Fibroblast of the aortic adventitia (primary cell): ENCODE data around the gene SELENOV. TPM values are rescaled to one million over a fixed set of nuclear protein-coding genes. Genes with fewer than 3 reads are reported as not detected.

Source experiments
- DNase-seq: peaks from one replicate; pipeline ENCODE4 v3.0.0-alpha.2; 2010; ENCODE audit warnings: low read depth
- H3K4me3 ChIP-seq: 2 replicates; pipeline ENCODE4 v1.5.1; 2011; ENCODE audit warnings: low read depth, mild to moderate bottlenecking, control low read depth, low read length, moderate library complexity
- total RNA-seq: library from RNA; depleted of rRNA; stranded (reverse); fragments of >200 nt; gene quantifications from 2 replicates; pipeline ENCODE4 v1.2.3, GENCODE V29; 2012; ENCODE audit warnings: low replicate concordance
- TF ChIP-seq, protein P1 (sequence below): IDR thresholded peaks from 2 replicates; pipeline ENCODE4 v1.5.1; 2011; ENCODE audit warnings: mild to moderate bottlenecking, low read length, control low read depth, inconsistent platforms; ENCODE audit not compliant: insufficient read depth

Gene SELENOV
- total RNA-seq, 1 donor, result not detected

DNA sequence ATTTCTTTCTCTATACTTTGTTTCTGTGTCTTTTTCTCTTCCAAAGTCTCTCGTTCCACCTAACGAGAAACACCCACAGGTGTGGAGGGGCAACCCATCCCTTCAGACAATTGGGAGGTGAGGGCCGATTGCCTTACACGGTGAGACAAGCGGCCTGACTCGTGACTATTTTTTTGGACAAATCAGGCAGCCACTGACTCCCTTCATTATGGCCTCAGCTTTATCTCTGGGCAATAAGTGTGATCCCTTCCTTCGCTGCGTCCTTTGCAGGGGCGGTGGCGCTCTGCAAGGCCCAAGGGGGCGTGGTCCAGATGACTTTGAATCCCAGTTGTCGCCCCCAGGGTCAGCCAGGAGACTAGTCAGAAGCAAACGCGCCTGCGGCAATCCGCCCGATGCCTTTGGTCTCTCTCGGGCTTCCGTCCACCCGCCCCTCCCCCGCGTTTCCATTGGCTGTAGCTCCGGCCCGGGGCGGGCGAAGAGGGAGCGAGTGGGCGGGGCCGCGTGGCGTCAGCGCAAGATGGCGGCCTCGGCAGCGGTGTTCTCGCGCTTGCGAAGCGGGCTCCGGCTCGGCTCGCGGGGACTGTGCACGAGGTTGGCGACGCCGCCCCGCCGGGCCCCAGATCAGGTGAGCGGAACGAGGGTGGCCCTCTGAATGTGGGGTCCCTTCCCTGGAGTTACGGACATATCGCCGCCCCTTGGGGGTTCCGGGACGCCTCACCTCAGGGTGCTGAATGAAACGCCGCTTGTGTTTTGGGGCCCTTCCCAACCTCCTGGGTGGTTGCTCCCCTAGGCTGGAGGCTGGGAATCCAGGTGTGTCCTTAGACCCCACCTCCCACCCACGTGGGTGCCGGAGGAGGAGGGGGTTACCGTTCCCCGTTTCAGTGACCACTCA, 34.4 kb upstream of the SELENOV start, which contains the start of gene TIMM50:
Gene TIMM50 (plus strand): TSS at position 502 of the 892 bp plus-strand sequence. CDS start 16 bp downstream, at position 518.
- DNase-seq, result peak; percentile 87
- H3K4me3 ChIP-seq, result peak within 1 kb of the TSS; percentile 99
- TF ChIP-seq, protein P1, sequence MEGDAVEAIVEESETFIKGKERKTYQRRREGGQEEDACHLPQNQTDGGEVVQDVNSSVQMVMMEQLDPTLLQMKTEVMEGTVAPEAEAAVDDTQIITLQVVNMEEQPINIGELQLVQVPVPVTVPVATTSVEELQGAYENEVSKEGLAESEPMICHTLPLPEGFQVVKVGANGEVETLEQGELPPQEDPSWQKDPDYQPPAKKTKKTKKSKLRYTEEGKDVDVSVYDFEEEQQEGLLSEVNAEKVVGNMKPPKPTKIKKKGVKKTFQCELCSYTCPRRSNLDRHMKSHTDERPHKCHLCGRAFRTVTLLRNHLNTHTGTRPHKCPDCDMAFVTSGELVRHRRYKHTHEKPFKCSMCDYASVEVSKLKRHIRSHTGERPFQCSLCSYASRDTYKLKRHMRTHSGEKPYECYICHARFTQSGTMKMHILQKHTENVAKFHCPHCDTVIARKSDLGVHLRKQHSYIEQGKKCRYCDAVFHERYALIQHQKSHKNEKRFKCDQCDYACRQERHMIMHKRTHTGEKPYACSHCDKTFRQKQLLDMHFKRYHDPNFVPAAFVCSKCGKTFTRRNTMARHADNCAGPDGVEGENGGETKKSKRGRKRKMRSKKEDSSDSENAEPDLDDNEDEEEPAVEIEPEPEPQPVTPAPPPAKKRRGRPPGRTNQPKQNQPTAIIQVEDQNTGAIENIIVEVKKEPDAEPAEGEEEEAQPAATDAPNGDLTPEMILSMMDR, result no peak

DNA sequence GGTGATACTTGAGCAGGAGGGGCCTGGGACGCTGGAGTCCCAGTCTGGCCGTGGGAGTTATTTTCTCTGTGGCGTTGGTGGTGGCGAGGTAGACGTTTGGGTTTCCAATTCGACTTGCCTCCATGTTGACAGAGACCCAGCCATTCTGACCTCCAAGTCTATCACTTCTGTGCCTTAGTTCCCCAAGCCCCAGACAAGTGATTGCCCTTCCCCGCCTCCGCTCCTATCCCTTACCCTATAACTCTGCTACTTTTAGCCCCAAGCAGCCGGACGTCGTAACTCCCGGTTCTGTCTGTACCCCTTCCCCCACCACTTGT, 33.8 kb upstream of the SELENOV start:
- TF ChIP-seq, protein P1, result no peak
- no peak for DNase-seq
- peak overlapping the region; percentile 99 for H3K4me3 ChIP-seq

DNA sequence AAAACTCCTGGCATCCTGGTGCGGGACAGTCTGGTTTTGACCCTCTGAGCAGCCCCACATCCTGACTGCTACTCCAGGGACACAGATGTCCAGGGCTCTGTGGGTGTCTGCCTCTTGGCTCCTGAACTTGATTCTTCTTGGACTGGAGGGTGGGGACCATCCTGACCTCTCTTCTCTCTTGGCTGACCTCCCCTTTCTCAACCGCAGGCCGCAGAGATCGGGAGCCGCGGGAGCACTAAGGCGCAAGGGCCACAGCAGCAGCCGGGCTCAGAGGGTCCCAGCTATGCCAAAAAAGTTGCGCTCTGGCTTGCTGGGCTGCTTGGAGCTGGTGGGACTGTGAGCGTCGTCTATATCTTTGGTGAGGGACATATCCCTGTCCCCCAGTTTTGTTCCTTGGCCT, 33.3 kb upstream of the SELENOV start:
- no peak for DNase-seq
- TF ChIP-seq, protein P1, result no peak
- H3K4me3 ChIP-seq, result peak overlapping the region; percentile 99

DNA sequence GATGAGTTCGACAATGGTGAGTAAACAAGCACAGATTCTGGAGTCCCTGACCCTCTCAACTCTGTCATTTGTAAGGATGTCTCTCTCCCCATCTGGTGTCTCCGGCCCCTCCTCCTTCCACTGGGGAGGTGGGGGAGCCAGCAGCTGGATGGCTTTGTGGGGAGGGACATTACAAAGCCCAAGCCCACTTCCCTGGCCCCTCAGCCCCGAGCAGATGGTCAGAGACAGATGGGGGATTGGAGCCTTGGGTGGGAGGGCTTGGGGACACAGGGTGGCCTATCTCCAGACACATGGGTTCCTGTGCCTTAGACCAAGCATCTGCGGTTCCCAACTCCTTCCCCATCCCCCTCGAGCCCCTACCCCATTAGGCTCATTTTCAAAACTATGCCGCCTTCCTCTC, 31.8 kb upstream of the SELENOV start:
- H3K4me3 ChIP-seq, result no peak overlapping the region
- DNase-seq, result no peak
- TF ChIP-seq, protein P1, result no peak

DNA sequence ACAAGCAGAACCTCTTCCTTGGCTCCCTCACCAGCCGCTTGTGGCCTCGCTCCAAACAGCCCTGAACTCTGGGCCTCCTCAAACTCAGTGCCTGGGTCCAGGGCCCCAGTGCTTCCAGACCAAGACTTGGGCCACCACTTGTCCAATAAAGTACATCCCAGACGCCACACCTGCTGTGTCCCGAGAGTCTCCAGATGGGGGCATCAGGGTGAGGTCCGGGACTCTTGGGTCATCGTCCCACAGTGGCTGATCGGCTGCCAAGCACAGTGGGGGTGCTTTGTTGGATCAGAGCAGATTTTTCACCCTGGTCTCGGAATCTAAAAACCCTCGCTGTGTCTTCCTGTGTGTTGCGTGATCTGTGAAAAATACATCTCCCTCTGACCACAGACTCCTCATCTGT, 25.2 kb upstream of the SELENOV start:
- no peak for DNase-seq
- H3K4me3 ChIP-seq, result no peak overlapping the region
- TF ChIP-seq, protein P1, result no peak

DNA sequence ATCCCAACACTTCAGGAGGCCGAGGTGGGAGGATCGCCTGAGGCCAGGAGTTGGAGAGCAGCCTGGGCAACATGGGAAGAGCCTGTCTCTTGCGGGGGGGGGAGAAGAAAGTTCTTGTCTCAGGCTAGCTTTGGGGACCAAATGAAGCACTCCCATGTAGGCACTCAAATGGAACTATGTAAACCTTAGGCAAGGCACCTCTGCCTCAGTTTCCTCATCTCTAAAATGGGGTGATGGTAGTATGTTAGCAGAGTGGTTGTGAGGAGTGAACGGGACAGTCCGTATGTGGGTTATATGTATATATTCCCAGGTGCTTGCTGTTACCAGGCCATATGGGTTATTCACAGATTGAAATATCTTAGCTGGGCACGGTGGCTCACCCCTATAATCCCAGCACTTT, 22.7 kb upstream of the SELENOV start:
- DNase-seq, result no peak
- TF ChIP-seq, protein P1, result no peak
- H3K4me3 ChIP-seq, result no peak overlapping the region

DNA sequence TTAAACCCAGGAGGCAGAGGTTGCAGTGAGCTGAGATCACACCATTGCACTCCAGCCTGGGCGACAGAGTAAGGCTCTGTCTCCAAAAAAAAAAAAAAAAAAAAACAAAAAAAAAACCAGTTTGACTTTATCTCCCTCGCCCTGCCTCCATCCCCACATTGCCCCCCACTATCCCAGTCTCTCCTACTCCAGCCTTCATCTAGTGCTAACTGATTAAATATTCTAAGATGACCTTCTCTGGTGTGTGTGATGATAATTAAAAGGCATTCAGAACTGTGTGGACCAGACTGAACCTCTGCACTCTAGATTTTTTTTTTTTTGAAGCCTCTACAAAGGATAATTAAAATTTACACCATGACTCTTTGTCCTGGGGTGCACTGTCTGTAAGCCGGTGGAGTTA, 22.2 kb upstream of the SELENOV start:
- H3K4me3 ChIP-seq, result no peak overlapping the region
- TF ChIP-seq, protein P1, result no peak
- no peak for DNase-seq
